A549 (cell line): Measurements from ENCODE around the gene COBL. TPM values are rescaled to one million over a fixed set of nuclear protein-coding genes. Genes with fewer than 3 reads are reported as not detected.

Experiments used
- ATAC-seq, 2 experiments: fragments of 200-7000 bp in 1 of 2; fragments of >200 bp in 1 of 2; cut with Nextera tagmentation in 1 of 2; cut with Tn5 transposase in 1 of 2; 3 replicates each; pipeline versions ENCODE4 v1.8.0 to v1.9.1; 2018 to 2020; ENCODE audit warnings: mild to moderate bottlenecking in 1 of 2, moderate library complexity in 1 of 2
- CTCF ChIA-PET: fragments of 300-600 bp; sonication (Branson Sonifier 250); formaldehyde crosslinking; extraction: SDS; loops from one replicate; lab custom pipeline; 2021; ENCODE audit warnings: antibody characterized with exemption, inconsistent platforms; lab: Yijun Ruan, JAX
- POLR2A ChIA-PET: fragments of 350-600 bp; formaldehyde crosslinking; extraction: SDS; loops from one replicate; lab custom pipeline; 2021; ENCODE audit warnings: antibody characterized with exemption, inconsistent platforms; lab: Yijun Ruan, JAX
- DNase-seq, 2 experiments: peaks; one replicate each; pipeline versions ENCODE4 v3.0.0 to v3.0.0-alpha.2; 2011 to 2016; ENCODE audit warnings: low read depth in 1 of 2, low spot score in 1 of 2
- FAIRE-seq: peaks from 2 replicates; lab custom pipeline; 2011; peaks lifted over from hg19 to GRCh38; lab: Jason Lieb, UNC
- H3K27ac ChIP-seq, 2 experiments: fragments of >200 bp; sonication (Bioruptor Twin); formaldehyde crosslinking; 3 replicates each; pipeline ENCODE4 v1.5.1; 2016 to 2017
- H3K4me1 ChIP-seq: fragments of >200 bp; sonication (Bioruptor Twin); formaldehyde crosslinking; 3 replicates; pipeline ENCODE4 v1.6.1; 2016
- H3K4me2 ChIP-seq: fragments of >200 bp; sonication (Bioruptor Twin); formaldehyde crosslinking; 3 replicates; pipeline ENCODE4 v1.6.1; 2016
- H3K4me3 ChIP-seq: fragments of >200 bp; sonication (Bioruptor Twin); formaldehyde crosslinking; 3 replicates; pipeline ENCODE4 v1.5.1; 2016
- H3K9me3 ChIP-seq: fragments of >200 bp; sonication (Bioruptor Twin); formaldehyde crosslinking; 3 replicates; pipeline ENCODE4 v1.6.1; 2016
- CBX2 ChIP-seq: fragments of 200-600 bp; sonication (generic); IDR thresholded peaks from 2 replicates; pipeline ENCODE4 v1.6.1; 2016; ENCODE audit warnings: low read depth, mild to moderate bottlenecking, borderline replicate concordance
- CBX8 ChIP-seq: fragments of 200-600 bp; sonication (generic); IDR thresholded peaks from 2 replicates; pipeline ENCODE4 v1.6.1; 2016
- EP300 ChIP-seq, 2 experiments: fragments of >200 bp; sonication (Bioruptor Twin); formaldehyde crosslinking; IDR thresholded peaks; 2 replicates in 1 of 2; 3 replicates in 1 of 2; pipeline ENCODE4 v1.6.1; 2016 to 2017
- FOSB ChIP-seq: fragments of 250-450 bp; sonication (Bioruptor Pico); IDR thresholded peaks from 2 replicates; pipeline ENCODE4 v1.5.0; 2020; ENCODE audit warnings: mild to moderate bottlenecking, moderate library complexity
- FOSL2 ChIP-seq, 2 experiments: fragments of 450-650 bp in 1 of 2; fragments of >200 bp in 1 of 2; sonication (Bioruptor Twin) in 1 of 2; formaldehyde crosslinking; IDR thresholded peaks; 2 replicates each; pipeline versions ENCODE4 v1.5.0 to v1.6.1; 2016 to 2020; ENCODE audit warnings: mild to moderate bottlenecking in 1 of 2, moderate library complexity in 1 of 2
- GATA3 ChIP-seq: IDR thresholded peaks from 2 replicates; pipeline ENCODE4 v1.6.1; 2012; ENCODE audit warnings: borderline replicate concordance
- HDAC2 ChIP-seq: fragments of 200-600 bp; sonication (generic); IDR thresholded peaks from 2 replicates; pipeline ENCODE4 v1.6.1; 2016
- HEYL ChIP-seq: fragments of 250-450 bp; sonication (Bioruptor Pico); IDR thresholded peaks from 2 replicates; pipeline ENCODE4 v1.8.0; 2021; ENCODE audit warnings: mild to moderate bottlenecking, moderate library complexity
- JUNB ChIP-seq: fragments of >200 bp; sonication (Bioruptor Twin); formaldehyde crosslinking; IDR thresholded peaks from 2 replicates; pipeline ENCODE4 v1.6.1; 2016
- MAZ ChIP-seq: fragments of 150-350 bp; IDR thresholded peaks from 2 replicates; pipeline ENCODE4 v1.6.1; 2014; ENCODE audit warnings: antibody characterized with exemption, low read depth, low read length, borderline replicate concordance
- POLR2A ChIP-seq: IDR thresholded peaks from 2 replicates; pipeline ENCODE4 v1.6.1; 2012; ENCODE audit warnings: mild to moderate bottlenecking, low read length
- RARB ChIP-seq: fragments of 250-450 bp; sonication (Bioruptor Pico); IDR thresholded peaks from 2 replicates; pipeline ENCODE4 v1.8.0; 2021; ENCODE audit warnings: mild to moderate bottlenecking, moderate library complexity
- REST ChIP-seq: fragments of 200-600 bp; sonication (generic); IDR thresholded peaks from 2 replicates; pipeline ENCODE4 v1.6.1; 2016; ENCODE audit warnings: antibody characterized with exemption, mild to moderate bottlenecking, moderate library complexity
- SREBF2 ChIP-seq: fragments of 450-650 bp; IDR thresholded peaks from 2 replicates; pipeline ENCODE4 v1.6.1; 2014; ENCODE audit warnings: mild to moderate bottlenecking, moderate library complexity
- USF2 ChIP-seq: fragments of 450-650 bp; IDR thresholded peaks from 2 replicates; pipeline ENCODE4 v1.6.1; 2014; ENCODE audit warnings: antibody characterized with exemption
- ZC3H11A ChIP-seq: fragments of 450-650 bp; IDR thresholded peaks from 2 replicates; pipeline ENCODE4 v1.6.1; 2014; ENCODE audit warnings: antibody characterized with exemption, mild to moderate bottlenecking
- ZFP36 ChIP-seq: fragments of 450-650 bp; IDR thresholded peaks from 2 replicates; pipeline ENCODE4 v1.6.1; 2014; ENCODE audit warnings: borderline replicate concordance; ENCODE audit not compliant: partially characterized antibody
- ZNF302 ChIP-seq: fragments of 250-450 bp; sonication (Bioruptor Pico); IDR thresholded peaks from 2 replicates; pipeline ENCODE4 v1.9.0; 2021; ENCODE audit warnings: inconsistent platforms, mild to moderate bottlenecking, moderate library complexity
- WGBS: methylation state at CpG from one replicate; pipeline ENCODE4 v1.1.6; 2017; ENCODE audit errors: missing lambda C conversion rate; 5-methylcytosine and 5-hydroxymethylcytosine counted together
- polyA plus RNA-seq, 4 experiments: library from polyadenylated mRNA; depleted of rRNA in 3 of 4; stranded (reverse); fragments of >200 nt; fragmentation: RNase III in 1 of 4; extraction: RNeasy Plus Mini Kit Qiagen cat#74134 plus additional on column Dnase treatment in 1 of 4; gene quantifications; 2 replicates in 3 of 4; 3 replicates in 1 of 4; pipeline ENCODE4 v1.2.3, GENCODE V29; 2011 to 2017
- TF ChIP-seq, protein P1 (sequence below): fragments of 150-350 bp; IDR thresholded peaks from 2 replicates; pipeline ENCODE4 v1.6.1; 2014; ENCODE audit warnings: low read depth, mild to moderate bottlenecking, low read length

Gene COBL
- polyA plus RNA-seq, 2 of the 4 experiments (the other 2 are of a cell fraction): 1.5 to 7.4 TPM

- no peak overlapping the region for H3K27ac ChIP-seq
- no peak overlapping the region for H3K4me3 ChIP-seq
- ATAC-seq: no peak
- POLR2A ChIA-PET: no interaction called here
- DNase-seq: no peak
- no peak for FAIRE-seq
- 59% methylated on average over 4 of the region's 4 CpGs for WGBS
- no peaks in the 10 kb centered on the region for H3K9me3 ChIP-seq
- no peak overlapping the region for H3K4me2 ChIP-seq
- peaks cover 3% of the 10 kb centered on the region; the same call in 1 of the 3 replicates for H3K4me1 ChIP-seq
- TF ChIP-seq, protein P1, sequence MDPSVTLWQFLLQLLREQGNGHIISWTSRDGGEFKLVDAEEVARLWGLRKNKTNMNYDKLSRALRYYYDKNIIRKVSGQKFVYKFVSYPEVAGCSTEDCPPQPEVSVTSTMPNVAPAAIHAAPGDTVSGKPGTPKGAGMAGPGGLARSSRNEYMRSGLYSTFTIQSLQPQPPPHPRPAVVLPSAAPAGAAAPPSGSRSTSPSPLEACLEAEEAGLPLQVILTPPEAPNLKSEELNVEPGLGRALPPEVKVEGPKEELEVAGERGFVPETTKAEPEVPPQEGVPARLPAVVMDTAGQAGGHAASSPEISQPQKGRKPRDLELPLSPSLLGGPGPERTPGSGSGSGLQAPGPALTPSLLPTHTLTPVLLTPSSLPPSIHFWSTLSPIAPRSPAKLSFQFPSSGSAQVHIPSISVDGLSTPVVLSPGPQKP: no peak
- no peak for TF ChIP-seq USF2
- CTCF ChIA-PET: no interaction called here
Measured at GRCh38 chr7:51329696-51330263, 13.2 kb upstream of the COBL start.

DNA sequence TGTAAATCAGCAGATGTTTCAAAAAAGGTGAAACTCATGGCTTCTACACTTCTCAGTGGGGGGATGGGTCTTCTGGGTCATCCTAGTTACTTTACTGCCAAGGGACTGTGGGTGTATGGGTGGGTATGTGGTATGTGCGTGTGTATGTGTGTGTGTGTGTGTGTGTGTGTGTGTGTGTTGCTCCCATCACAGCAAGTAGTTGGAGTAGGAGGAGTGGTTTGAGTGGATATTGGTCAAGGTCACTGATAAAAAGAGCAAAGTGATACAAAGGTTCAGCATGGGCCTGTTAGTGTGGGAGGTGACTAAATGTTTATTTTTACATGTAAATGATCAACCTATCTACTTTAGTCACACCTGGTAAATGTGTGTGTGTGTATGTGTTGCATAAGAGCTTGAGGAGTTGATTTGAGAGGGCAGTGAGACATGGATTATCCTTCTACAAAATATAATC lies 11.8 kb upstream of the COBL start:
- FAIRE-seq (no peak), DNase-seq (peak in 1 of 2 experiments; percentile 7), ATAC-seq (no peak)
- H3K4me3 ChIP-seq: no peak overlapping the region
- 60% methylated on average over 1 of the region's 1 CpG for WGBS
- ChIA-PET CTCF (interaction anchor here (0.7 to 1.2 kb wide), 2 partner anchors 39 to 103 kb away, joined by 3 to 4 read pairs; no protein-coding TSS in a partner anchor), POLR2A (no interaction called here)
- H3K9me3 ChIP-seq: no peaks in the 10 kb centered on the region
- no peak overlapping the region for H3K4me2 ChIP-seq
- TF ChIP-seq EP300 (IDR thresholded peaks at IDR 0.05) (no peak), FOSL2 (IDR thresholded peaks at IDR 0.05) (no peak), FOSL2 (CRISPR knock-in tag; IDR thresholded peaks at IDR 0.05) (no peak), POLR2A (no peak), HDAC2 (no peak), HEYL (no peak), JUNB (no peak)
- H3K4me1 ChIP-seq: peaks cover 3% of the 10 kb centered on the region; the same call in 1 of the 3 replicates
- no peak overlapping the region for H3K27ac ChIP-seq

GRCh38 chr7:51327287-51327717 lies 10.7 kb upstream of the COBL start:
- peaks cover 3% of the 10 kb centered on the region; the same call in 1 of the 3 replicates for H3K4me1 ChIP-seq
- ATAC-seq: no peak
- CTCF ChIA-PET: interaction anchor here (1.0 to 1.6 kb wide), 2 partner anchors 40 to 166 kb away, joined by 4 to 5 read pairs; no protein-coding TSS in a partner anchor

More at GRCh38 chr7:51327287-51327717, 10.7 kb upstream of the COBL start:
- H3K27ac ChIP-seq: no peak overlapping the region
- H3K4me3 ChIP-seq: no peak overlapping the region
- FAIRE-seq (no peak), DNase-seq (no peak)
- H3K4me2 ChIP-seq: no peak overlapping the region
- no peak for TF ChIP-seq ZFP36
- TF ChIP-seq RARB (CRISPR knock-in tag): no peak
- TF ChIP-seq CBX2: no peak
- TF ChIP-seq SREBF2: no peak
- no peak for TF ChIP-seq ZNF302 (CRISPR knock-in tag)
- TF ChIP-seq MAZ: no peak
- no peak for TF ChIP-seq REST
- TF ChIP-seq CBX8: no peak
- TF ChIP-seq FOSB (CRISPR knock-in tag): no peak
- no peak for TF ChIP-seq ZC3H11A
- no peak for TF ChIP-seq GATA3
- H3K9me3 ChIP-seq: no peaks in the 10 kb centered on the region
- POLR2A ChIA-PET: no interaction called here
- WGBS: 72% methylated on average over 5 of the region's 6 CpGs
